Measurements from ENCODE around the gene DPF3. TPM values are rescaled to one million over a fixed set of nuclear protein-coding genes. Genes with fewer than 3 reads are reported as not detected.
A peak's percentile ranks its signal among the peaks of the same experiment; 100 is the strongest.

Gene DPF3
- total and polyA plus RNA-seq, 11 donors = 13.5 to 53.8 (median 37.0) TPM

DNA sequence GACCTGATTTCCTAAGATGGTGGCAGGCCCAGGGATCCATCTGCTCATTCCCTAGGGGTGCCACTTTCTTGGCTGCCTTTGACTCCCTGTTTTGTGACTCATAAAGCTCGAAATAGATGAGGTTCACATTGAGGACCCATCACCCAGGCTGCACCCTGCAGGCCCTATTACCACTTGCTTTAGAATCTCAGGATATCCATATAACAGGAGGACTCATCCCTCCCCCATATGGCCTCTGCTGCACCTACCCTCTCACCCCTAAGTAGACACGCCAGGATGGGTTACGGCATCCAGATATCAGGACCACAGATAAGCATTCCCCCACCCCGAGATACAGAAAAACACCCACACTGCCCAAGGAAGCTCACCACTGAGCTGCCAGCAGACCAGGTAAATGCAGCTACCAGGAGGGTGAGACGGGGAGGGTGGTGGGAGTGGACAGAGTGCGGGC is 155.7 kb downstream of the DPF3 start:
- 53 to 64% (median 62%) methylated on average over 6 of the region's 6 CpGs for WGBS, 4 donors

GRCh38 chr14:72737560-72737943 is 156.3 kb downstream of the DPF3 start:
- ATAC-seq = no peak

More for the DNA sequence above, 155.7 kb downstream of the DPF3 start:
- ATAC-seq (peak; percentile 25 to 55 (median 46)), DNase-seq (peak in 1 of 5 donors; percentile 14)
- Histone ChIP-seq H3K9me3 (no peaks in the 10 kb centered on the region), H3K4me1 (peaks cover 0 to 52% (median 8%) of the 10 kb centered on the region in 12 donors), H3K4me3 (no peak overlapping the region), H3K27me3 (no peaks in the 10 kb centered on the region), H3K36me3 (no peaks in the 10 kb centered on the region), H3K27ac (no peak overlapping the region)
- TF ChIP-seq POLR2A (IDR thresholded peaks at IDR 0.05) = no peak
- TF ChIP-seq, protein P1, sequence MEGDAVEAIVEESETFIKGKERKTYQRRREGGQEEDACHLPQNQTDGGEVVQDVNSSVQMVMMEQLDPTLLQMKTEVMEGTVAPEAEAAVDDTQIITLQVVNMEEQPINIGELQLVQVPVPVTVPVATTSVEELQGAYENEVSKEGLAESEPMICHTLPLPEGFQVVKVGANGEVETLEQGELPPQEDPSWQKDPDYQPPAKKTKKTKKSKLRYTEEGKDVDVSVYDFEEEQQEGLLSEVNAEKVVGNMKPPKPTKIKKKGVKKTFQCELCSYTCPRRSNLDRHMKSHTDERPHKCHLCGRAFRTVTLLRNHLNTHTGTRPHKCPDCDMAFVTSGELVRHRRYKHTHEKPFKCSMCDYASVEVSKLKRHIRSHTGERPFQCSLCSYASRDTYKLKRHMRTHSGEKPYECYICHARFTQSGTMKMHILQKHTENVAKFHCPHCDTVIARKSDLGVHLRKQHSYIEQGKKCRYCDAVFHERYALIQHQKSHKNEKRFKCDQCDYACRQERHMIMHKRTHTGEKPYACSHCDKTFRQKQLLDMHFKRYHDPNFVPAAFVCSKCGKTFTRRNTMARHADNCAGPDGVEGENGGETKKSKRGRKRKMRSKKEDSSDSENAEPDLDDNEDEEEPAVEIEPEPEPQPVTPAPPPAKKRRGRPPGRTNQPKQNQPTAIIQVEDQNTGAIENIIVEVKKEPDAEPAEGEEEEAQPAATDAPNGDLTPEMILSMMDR (IDR thresholded peaks at IDR 0.05) = no peak
- intact Hi-C loops (cut with DNase I) = loop anchor here in 1 of 10 donors (5.0 kb wide), 1 partner anchor 154 kb away; the partner anchor contains the start of gene DPF3

DNA sequence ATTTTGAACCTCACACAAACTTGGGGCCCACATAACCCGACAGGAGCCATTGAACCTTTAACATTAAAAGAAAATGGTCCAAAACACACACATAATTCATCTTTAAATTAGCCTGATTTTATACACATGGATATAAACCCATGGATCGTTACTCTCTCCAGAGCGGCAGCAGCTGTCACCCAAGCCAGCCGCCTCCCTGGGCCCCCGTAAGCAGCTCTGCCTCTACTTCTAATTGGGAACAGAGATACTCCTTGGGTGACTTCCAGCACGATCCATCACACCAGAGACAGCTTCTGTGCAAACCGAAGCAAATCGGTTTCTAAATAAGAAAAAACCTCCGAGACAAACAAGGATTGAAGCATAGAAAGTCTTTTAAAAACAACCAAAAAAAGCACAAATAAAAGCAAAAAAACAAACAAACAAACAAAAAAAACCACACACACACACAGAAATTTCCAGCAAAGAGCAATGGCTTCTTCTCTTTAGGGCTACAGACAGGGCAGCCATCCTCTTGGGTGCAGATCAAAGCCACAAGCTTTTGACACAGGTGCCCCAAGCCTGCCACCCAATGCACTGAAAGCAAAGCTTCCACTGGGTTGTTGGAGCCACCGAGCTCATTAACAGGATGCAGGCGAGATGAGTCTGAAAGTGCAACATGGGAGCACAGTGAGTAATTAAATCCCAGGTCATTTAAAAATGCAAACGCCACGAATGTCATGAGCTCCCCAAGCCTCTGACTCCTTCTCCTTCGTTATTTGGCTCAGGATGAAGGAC is 156.9 kb downstream of the DPF3 start:
- no peaks in the 10 kb centered on the region for H3K36me3 ChIP-seq
- no peak for ATAC-seq
- no peaks in the 10 kb centered on the region for H3K27me3 ChIP-seq
- TF ChIP-seq, protein P1 (IDR thresholded peaks at IDR 0.05) = no peak
- TF ChIP-seq POLR2A (IDR thresholded peaks at IDR 0.05) = no peak
- H3K9me3 ChIP-seq = no peaks in the 10 kb centered on the region
- peak overlapping the region in 1 of 12 donors; percentile 7 for H3K27ac ChIP-seq
- intact Hi-C loops (cut with DNase I) = loop anchor here in 1 of 10 donors (5.0 kb wide), 1 partner anchor 155 kb away; the partner anchor contains the start of gene DPF3
- DNase-seq = no peak
- 68 to 77% (median 70%) methylated on average over 14 of the region's 14 CpGs for WGBS, 4 donors
- no peak overlapping the region for H3K4me3 ChIP-seq
- H3K4me1 ChIP-seq = peaks cover 0 to 41% (median 7%) of the 10 kb centered on the region in 12 donors

More at GRCh38 chr14:72737560-72737943, 156.3 kb downstream of the DPF3 start:
- H3K27ac ChIP-seq = no peak overlapping the region
- H3K27me3 ChIP-seq = no peaks in the 10 kb centered on the region
- H3K9me3 ChIP-seq = no peaks in the 10 kb centered on the region
- peaks cover 0 to 47% (median 7%) of the 10 kb centered on the region in 12 donors for H3K4me1 ChIP-seq
- no peak for DNase-seq
- WGBS, 4 donors = 55 to 69% (median 64%) methylated on average over 6 of the region's 6 CpGs
- TF ChIP-seq, protein P1 (IDR thresholded peaks at IDR 0.05) = no peak
- no peak for TF ChIP-seq POLR2A (IDR thresholded peaks at IDR 0.05)
- intact Hi-C loops (cut with DNase I) = loop anchor here in 1 of 10 donors (5.0 kb wide), 1 partner anchor 155 kb away; the partner anchor contains the start of gene DPF3
- no peak overlapping the region for H3K4me3 ChIP-seq
- H3K36me3 ChIP-seq = no peaks in the 10 kb centered on the region

DNA sequence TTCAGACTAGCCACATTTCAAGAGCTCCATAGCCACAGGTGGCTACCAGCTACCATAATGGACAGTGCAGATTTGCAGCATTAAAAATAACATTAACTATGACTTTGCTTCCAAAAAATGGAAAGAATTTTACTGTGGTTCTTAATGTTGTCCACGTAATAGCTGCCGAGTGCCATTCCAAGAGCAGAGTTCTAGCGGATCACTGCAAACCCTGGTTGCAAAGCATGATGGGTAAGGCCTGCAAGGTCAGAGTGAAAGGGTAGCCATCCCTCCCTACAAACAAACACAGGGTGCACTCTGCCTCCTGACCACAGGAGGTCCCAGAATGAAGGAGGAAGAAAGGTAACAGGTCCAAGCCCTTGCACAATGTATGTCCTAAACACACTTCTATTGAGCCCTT is 157.6 kb downstream of the DPF3 start:
- no peaks in the 10 kb centered on the region for H3K9me3 ChIP-seq
- peak overlapping the region in 1 of 12 donors; percentile 7 for H3K27ac ChIP-seq
- no peaks in the 10 kb centered on the region for H3K27me3 ChIP-seq
- TF ChIP-seq POLR2A (IDR thresholded peaks at IDR 0.05) = no peak
- TF ChIP-seq, protein P1 (IDR thresholded peaks at IDR 0.05) = peak in 3 of 12 donors; percentile 10 to 28 (median 25)
- peaks cover 0 to 5% (median 0%) of the 10 kb centered on the region in 9 donors for H3K36me3 ChIP-seq
- H3K4me1 ChIP-seq = peaks cover 0 to 38% (median 5%) of the 10 kb centered on the region in 12 donors
- peak in 3 of 4 donors; percentile 36 to 42 (median 38) for ATAC-seq
- 49 to 72% (median 64%) methylated on average over 3 of the region's 3 CpGs for WGBS, 4 donors
- H3K4me3 ChIP-seq = no peak overlapping the region
- intact Hi-C loops (cut with DNase I) = loop anchor here in 1 of 10 donors (5.0 kb wide), 1 partner anchor 156 kb away; the partner anchor contains the start of gene DPF3
- DNase-seq = no peak

Measured in heart left ventricle (tissue), 16 donors.